HL-60 (cell line): ENCODE results near the gene SHH.

ENCODE experiments used
- CTCF ChIP-seq: IDR thresholded peaks from one replicate; pipeline ENCODE4 v1.5.1; 2011; ENCODE audit warnings: low read length, control low read depth, inconsistent platforms; ENCODE audit not compliant: insufficient read depth
- GABPA ChIP-seq: IDR thresholded peaks from 2 replicates; pipeline ENCODE4 v1.6.1; 2012; ENCODE audit warnings: low read depth
- POLR2AphosphoS5 ChIP-seq: IDR thresholded peaks from 2 replicates; pipeline ENCODE4 v1.6.1; 2012; ENCODE audit warnings: low read depth
- REST ChIP-seq: IDR thresholded peaks from 2 replicates; pipeline ENCODE4 v1.6.1; 2012; ENCODE audit warnings: low read depth; ENCODE audit not compliant: insufficient replicate concordance
- SPI1 ChIP-seq: IDR thresholded peaks from 2 replicates; pipeline ENCODE4 v1.6.1; 2012; ENCODE audit warnings: low read depth, mild to moderate bottlenecking, borderline replicate concordance

GRCh38 chr7:155790666-155791065 lies 21.6 kb downstream of the SHH start:
- TF ChIP-seq CTCF (no peak), REST (no peak), POLR2AphosphoS5 (no peak), GABPA (no peak), SPI1 (no peak)
